Iris pigment epithelial cell (primary cell): ENCODE data around the gene NBPF1.
"Not testable (repeated sequence)": the region's sequence is repeated elsewhere in the genome, so short reads cannot be mapped to it uniquely, and the experiment has no call there.

Experiments
- DNase-seq: peaks from one replicate; pipeline ENCODE4 v3.0.0-alpha.2; 2011; ENCODE audit warnings: low read depth

NBPF1 gene

DNA sequence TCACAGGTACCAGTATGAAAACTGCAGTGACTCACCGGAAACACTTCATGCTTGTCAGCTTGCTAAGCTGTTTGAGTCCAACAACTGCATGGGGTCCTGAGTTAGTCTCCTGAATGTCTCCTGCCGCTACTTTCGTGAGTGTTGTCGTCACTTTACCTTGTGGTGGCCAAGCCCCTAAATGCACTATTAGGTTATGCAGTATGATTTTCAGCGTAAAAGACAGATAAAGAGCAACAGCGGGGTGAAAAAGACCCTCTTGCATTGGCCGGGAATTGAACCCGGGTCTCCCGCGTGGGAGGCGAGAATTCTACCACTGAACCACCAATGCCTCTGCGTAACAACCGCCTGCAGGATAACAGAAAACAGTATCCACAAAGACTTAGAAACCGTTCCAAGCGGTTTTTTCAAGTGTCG, 67.7 kb downstream of the NBPF1 start:
- DNase-seq, result peak; percentile 52

DNA sequence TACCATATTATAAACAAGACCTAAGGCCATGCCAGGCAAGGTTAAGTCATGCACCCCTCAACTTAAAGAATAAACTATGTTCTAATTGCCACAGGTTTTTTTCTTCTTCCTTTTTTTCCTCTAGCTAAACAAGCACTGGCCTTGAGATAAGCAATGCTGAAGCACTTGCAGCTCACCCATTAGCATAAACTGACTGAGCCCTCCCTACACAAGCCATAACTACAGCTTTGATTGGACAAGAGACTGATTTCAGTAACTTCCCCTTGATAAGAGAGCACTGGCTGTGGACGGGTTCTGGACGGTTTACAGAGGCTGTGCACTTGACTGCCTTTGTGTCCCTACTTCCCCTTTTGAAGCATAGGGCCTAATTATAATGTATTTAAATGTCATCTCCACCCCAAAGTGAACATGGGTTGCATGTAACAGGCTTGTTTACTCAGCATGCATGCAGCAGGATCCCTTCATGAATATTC, 72.9 kb downstream of the NBPF1 start:
- peak; percentile 40 for DNase-seq

DNA sequence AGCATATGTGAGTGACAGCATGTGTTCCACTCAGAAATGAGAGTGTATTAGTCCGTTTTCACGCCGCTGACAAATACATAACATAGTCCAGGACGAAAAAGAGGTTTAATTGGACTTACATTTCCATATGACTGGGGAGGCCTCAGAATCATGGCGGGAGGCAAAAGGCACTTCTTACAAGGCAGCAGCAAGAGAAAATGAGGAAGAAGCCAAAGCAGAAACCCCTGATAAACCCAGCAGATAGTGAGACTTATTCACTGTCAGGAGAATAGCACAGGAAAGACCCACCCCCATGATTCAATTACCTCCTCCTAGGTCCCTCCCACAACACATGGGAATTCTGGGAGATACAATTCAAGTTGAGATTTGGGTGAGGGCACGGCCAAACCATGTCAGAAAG, 75.8 kb downstream of the NBPF1 start:
- not testable (repeated sequence) for DNase-seq

DNA sequence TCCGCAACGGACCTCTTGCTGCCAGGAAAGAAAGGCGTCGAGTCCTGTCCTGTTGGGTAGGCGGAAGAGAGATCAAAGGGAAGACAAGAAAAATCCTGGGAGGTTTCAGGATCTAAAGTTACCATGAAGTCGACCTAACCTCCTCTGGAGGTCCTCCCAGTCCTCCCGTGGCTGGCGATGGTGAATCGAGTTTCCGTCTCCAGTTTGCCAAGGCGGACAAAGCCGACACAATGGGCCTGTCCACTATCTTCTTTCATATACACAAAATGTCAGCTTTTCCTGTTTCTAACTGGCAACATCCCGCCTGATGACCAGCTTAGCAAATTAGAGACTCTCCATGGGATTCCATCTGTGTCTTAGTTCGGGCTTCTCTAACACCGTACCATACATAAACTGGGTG, 76.6 kb downstream of the NBPF1 start:
- not testable (repeated sequence) for DNase-seq

DNA sequence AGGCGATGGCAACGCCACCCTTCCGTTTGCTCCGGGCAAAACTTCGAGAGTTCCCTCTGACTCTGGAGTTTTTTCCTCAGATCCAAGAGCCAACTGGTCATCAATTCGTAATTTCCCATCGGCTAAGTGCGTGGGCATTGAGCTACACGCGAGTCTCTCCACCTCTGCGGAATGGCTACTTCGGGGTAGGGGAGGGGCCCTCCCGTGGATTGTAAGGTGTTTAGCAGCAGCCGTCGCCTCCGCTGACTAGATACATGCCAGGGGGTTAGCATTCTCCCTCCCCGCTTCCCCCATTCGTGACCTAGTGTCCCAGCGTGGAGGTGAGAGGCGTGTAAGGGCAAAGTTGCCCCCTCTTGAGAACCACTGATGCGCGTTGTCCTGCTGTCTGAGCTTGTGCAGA, 77.5 kb downstream of the NBPF1 start:
- DNase-seq, result not testable (repeated sequence)

DNA sequence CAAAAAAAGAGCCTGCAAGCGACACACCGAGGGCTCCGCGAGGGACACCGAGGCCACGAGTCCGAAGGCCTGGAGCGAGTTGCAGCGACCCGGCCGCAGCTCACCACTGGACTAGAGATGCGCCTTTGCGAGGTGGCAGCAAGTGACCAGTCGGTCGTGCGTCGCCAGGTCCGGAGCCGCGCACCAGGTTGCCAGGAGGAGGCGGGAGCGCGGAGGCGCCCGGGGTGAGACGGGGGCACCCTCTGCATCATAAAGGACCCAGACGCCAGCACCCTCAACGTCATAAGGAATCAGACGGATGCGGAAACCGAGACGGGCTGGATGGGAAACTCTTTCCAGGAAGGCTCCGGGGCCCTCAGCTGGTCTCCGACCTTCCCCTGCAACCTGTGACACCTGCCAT, 77.9 kb downstream of the NBPF1 start:
- peak; percentile 6 for DNase-seq

DNA sequence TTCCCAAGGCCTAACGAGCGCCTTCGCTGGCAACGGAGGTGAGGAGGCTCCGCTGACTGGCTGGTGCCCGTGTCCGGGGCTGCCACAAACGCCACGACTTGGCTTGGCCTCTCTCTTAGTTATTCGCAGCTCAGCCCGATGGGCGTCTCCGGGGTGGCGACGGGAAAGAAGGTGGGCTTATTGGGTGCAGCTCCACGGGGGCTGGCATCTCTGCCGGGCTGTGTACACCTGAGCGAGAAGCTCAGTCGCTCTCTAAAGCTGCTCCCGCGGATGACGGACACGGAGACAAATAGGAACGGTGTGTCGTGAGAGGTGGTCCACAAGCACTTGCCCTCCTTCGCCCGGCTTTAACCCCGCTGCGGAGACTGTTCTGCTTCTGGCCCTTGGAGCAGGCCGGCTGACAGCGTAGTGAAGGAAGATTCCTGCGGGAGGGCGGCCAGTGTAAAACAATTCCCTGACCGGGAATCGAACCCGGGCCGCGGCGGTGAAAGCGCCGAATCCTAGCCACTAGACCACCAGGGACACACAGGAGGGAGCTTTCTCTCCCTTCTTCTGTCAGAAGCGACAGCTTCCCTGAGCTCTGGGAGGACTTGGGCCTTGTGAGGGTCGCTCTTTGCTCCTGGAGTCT, 78.4 kb downstream of the NBPF1 start:
- peak; percentile 65 for DNase-seq

DNA sequence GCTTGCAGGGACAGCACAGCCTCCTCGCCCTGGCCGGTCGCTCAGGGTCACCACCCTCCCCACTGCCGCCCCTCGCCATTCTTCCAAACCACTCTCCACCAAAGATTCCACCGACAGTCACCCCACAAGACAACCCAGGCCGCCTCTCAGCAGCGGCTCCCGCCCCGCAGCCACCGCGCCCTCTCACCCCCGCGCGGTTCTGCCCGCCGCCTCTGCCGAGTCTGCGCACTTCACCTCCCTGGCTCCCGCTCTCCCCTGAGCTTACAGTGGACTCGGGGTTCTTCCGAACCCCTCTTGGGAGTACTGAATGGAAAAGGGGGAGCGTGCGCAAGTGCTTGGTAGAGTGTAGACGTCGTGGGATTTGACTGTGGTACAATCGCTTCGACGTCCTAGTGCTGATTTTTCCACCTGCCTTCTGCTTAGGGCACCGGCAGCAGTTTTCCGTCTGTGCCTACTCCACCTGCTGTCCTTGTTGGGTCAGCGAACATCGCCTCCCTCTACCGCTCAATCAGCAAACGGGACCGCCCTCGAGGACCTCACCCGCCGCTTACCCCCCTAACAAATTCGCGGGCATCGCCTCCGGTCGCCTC, 79.0 kb downstream of the NBPF1 start:
- not testable (repeated sequence) for DNase-seq

DNA sequence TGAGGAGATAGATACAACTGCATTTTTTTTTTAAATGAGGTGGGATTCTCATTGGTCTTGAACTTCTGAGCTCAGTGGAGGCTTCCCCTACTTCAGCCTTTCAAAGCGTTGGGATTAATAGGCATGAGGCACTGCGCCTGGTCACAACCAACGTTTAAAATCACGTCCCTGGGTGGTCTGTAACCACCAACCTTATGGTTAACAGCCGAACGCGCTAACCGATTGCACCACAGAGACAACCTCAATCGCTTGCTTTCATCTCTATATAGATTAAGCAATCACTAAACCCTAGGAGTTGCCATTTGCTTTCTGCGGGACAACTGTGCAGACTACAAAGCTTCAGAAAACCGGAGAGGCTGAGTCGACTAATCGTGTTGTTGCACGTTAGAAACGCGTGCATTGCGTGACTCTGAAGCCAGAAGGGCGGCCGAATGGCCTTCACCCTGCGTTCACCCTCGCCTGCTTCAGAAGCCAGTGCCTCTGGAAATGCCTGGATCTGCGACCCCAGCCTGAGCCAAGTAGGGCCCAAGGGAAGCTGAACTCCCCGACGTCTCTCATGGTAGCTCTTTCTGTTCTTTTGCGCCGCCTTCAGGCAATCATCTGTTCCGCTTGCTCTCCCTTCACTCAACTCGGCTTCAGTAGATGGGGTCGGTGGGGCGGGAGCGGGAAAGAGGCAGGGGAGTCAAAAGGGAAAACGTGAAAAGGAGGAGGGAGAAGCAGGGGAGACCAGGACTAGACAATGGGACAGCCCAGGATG, 81.0 kb downstream of the NBPF1 start:
- not testable (repeated sequence) for DNase-seq

DNA sequence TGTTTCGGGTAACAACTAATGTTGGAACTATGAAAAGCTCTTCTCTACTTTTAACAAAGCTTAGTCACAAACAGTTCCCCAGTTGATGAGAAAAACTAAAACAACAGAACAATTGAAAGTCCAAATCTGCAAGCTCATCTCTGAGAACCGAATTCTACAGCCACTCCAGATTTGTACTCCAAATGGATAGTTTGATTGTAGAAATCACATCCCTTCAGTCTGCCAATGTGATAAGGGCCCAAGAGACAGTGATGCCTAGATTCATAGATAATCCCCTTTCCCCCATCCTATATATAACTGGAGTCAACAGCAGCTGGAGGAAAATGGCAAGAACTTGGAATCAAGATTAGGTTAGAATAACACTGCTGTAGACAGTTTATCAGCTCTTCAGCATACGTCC, 85.0 kb downstream of the NBPF1 start:
- not testable (repeated sequence) for DNase-seq

DNA sequence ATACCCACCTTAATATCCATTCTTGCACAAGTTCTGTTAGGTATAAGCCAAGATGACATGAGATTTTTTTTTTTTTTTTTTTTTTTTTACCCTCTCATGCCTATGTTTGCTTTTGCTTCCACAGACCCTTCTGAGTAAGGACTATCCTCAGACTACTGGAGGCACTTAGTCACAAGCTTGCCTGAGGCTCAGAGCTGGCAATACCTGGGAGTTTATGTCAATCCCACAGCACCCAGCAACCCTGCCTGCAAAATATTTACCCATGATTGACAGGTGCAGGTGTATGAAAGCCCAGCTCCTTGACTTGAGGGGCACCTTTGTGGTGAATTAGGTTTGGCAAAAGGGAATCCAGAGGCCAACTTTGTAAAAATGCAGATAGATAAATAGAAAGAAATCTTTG, 87.6 kb downstream of the NBPF1 start:
- not testable (repeated sequence) for DNase-seq

DNA sequence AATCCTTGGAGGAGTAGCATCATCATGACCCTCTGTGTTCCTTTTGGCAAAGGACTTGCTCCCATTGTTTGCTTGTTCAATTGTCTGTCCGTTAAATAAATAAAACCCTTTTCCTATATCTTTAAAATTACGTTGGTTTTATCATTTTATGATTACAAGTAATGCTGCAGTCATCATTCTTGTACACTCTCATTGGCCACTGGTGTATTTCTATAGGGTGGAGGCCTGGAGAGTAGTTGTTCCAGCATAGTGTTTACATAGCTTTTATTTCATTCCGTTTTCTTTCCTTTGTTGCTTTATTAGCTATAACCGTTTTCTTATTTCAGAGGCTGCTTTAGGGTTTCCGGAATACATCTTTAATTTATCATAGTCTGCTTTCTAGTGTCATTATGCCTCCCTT, 91.7 kb downstream of the NBPF1 start:
- not testable (repeated sequence) for DNase-seq

DNA sequence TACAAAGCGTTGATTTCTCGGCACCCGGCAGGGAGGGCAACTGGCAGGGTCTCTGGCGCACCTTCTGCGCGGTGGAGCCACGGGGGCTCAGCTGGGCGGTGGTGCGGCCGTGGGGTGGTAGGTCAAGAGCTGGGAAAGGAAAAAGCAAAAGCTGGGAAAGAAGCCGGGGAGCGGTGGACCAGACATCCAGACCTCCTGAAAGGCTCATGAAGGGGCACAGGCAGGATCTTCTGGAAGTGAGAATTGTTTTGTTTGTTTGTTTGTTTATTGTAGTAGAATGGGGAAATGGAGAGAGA, 92.1 kb downstream of the NBPF1 start:
- no peak for DNase-seq

DNA sequence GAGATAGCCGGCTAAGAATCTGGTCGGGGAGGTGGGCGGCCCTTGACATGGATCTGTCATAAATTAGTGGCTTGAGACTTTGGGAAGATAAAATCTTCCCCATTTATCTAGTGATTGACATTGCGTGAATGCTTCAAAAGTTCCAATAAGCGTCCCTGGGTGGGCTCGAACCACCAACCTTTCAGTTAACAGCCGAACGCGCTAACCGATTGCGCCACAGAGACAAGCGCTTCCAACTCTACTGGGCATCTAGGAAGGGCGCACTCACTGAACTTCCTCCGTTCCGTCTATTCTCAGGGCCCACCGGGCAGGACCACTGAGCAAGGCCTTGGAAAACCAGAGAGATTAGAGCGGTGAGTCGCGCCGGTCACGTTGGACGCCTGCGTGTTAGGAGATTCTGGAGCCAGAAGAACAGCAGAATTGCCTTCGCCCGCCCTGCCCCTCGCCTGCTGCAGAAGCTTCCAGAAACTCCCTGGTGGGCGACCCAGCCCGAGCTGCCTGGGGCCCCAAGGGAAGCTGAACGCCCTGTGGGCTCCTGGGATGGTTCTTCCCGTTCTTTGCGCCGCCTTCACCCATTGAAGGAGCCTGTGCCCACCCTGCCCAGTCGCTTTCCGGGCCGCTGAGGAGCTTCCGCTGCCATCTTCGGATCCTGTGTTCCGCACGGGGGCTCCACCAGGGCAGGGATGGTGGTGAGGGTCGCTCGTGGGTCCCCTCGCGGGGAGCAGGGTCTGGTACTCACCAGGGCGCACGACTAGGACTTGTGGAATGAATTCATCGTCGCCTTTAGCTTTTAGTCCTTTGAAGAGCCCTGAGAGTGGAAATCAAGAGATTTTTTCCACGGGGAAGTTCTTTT, 92.7 kb downstream of the NBPF1 start:
- DNase-seq, result not testable (repeated sequence)

DNA sequence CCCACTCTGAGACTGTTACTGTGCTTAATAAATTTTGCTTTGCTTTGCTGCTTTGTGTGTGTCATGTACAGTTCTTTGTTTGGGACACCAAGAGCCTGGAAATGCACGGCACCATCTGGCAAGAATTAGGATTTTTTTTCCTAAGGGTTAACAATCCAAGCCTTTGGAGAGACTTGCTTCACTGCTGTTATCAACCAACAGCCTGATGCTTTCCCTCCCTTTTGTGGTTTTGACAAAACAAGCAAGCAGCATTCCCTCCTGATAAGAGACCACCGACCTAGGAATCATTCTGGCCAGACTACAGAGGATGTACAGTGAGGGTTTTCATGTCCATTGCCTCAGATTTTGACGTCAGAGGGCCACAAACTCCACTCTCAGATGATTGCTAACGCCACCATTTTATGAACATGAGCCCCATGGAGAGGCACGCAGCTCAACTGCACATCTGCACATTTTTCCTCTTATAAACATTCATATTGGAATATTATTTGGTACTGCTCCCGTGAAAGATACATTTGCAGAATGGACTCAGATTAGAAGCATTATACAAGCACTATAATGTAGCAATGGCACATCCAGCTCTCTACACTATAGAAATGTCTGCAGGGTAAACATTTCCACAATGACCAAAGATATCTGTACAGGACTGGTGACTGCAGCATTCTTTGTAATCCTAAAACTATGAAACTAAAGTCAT, 94.0 kb downstream of the NBPF1 start:
- not testable (repeated sequence) for DNase-seq

DNA sequence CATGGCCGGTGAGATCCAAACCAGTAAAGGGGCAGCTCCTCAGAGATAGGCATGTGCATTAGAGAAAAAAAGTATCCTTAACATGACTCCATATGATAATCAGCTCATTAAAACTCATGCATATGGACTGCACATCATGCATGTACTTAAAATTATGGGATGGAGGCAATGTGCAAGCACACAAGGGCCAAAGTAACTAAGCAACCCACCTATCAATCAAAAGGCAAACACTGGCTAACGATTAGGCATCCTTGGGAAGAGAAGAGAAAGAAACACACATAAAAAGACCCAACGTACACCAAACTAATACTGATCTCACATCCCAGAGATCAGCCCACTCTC, 94.5 kb downstream of the NBPF1 start:
- not testable (repeated sequence) for DNase-seq

DNA sequence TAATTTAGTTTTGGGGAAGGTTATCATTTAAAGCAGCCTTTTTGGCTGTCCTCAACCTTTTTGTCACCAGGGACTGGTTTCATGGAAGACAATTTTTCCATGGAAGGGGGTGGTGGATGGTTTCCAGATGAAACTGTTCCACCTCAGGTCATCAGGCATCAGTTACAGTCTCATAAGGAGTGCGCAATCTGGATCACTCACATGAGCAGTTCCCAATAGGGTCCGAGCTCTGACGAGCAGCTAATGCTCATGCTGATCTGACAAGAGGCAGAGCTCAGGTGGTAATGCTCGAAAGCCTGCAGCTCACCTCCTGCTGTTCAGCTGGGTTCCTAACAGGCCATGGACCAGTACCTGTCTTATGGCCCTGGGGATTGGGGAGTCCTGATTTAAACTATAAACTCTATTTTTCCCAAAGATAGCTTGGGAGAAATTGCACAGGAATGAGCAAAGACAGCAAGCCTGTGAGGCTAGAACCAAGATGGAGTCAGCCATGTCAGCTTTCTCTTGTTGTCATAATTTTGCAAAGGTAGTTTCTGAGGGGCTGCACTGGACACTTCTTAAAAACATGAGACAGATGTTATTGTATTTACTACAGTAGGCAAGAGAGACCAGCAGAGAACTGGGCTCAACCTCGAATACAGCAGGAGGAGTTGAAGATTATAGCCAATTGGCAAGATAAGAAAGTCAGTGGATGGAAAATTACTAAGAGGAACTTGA, 96.5 kb downstream of the NBPF1 start:
- DNase-seq, result not testable (repeated sequence)

DNA sequence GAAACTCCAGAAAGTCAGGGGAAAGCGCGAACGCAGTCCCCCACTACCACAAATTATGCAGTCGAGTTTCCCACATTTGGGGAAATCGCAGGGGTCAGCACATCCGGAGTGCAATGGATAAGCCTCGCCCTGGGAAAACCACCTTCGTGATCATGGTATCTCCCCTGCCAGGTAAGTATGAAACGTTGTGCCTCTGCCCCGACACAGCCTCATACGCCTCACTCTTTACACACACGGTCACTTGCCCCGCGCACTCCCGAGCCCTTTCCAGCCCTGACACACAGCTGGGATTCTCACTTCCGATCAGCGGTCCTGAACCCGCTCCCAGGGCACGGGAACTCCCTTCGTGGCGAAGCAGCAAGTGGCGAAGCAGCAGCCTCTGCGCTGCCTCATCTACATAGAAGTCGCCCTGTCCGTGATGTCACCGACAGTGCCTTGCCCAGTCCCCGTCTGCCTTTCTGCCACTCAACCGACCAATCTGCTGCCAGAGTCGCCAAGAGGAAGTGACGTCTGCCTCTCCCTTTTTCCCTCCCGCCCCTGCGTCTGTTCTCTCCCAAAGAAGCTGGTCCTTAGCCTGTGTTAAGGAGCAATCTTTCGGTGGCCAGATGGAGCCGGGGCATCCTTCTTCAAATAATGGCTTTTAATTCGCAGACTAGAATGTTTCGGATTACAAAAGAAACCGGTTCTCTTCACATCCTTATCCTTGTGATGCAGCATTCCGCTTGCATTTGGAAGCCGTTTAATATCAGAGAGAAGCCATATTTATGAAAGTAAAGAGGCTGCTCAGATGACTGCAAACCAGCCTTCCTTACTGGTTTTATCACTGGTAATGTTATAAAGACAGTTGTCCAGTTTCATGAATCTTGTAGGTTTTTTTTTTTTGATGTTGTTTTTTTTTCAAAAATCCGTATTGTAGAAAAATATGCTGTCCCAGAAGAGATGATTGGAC, 99.0 kb downstream of the NBPF1 start, which contains the start of gene RNU1-1:
RNU1-1 (minus strand) TSS at position 179 of the 949 bp plus-strand sequence.
- peak; percentile 70 for DNase-seq

DNA sequence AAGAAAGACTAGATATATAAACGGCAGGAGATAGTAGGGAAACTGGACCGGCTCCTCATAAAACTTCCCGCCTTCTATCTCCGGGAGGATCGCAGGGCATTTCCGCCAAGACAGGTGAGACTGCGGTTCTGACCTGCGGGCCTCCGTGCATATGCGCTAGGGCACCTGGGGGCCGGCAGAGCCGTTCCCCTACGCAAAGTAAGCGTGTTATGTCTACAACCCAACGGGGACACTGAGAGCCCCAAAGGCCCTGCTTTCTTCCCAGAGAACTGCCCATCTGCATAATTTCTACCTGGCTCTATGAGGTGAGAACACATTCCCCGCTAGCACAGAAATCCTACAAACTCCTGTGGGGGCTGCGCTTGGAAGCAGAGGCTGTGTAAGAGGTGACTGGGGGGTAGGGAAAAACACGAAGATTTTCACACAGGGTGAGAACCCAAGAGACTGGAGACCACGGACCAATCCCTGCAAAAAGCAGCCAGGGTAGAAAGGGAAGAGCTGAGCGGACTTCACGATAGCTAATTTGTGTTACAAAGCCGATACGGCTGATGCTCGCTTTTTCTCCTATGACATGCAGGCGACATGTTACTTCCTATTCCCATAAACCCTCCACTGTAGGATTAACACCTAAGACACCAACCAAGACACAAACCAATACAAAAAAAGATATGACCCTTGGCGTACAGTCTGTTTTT, 99.8 kb downstream of the NBPF1 start:
- DNase-seq, result peak; percentile 99
